DND-41 (cell line): ENCODE measurements around the gene FIGNL1.

Experiments used
- CTCF ChIP-seq: IDR thresholded peaks from 2 replicates; pipeline ENCODE4 v1.5.1; 2012; ENCODE audit warnings: borderline replicate concordance, low read length, moderate library complexity, mild to moderate bottlenecking; ENCODE audit not compliant: poor library complexity, severe bottlenecking; ENCODE audit errors: extremely low read depth
- EZH2 ChIP-seq: IDR thresholded peaks from 3 replicates; pipeline ENCODE4 v1.6.1; 2012; ENCODE audit warnings: borderline replicate concordance, low read depth, mild to moderate bottlenecking, moderate library complexity, low read length, inconsistent platforms; ENCODE audit not compliant: severe bottlenecking

DNA sequence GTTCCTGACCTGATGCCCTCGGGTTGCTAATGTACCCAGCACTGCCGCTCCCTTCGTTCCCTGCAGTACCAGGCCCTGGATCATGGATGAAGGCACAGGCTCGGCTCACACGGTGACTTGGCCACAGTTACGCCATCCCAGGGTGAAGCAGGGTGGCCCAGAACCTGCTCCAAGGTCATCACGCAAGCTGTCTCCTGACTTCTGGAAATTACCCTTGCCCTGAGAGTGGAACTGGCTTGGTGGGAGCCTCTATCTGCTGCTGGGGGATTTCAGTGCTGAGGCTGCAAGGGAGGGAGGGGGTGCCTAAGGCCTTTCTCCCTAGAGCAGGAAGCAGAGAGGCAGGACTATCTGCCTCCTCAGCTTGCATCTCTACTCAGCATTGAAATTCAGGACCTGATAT is 36.6 kb downstream of the FIGNL1 start:
- TF ChIP-seq CTCF (no peak), EZH2 (no peak)
